Cortex of kidney (tissue), 1 donor: ENCODE data around the gene PNRC2.
"Not testable (repeated sequence)": the region's sequence is repeated elsewhere in the genome, so short reads cannot be mapped to it uniquely, and the experiment has no call there.

Experiments
- DNase-seq: peaks from one replicate; lab custom pipeline; 2025; lab: John Stamatoyannopoulos, UW

The PNRC2 gene

GRCh38 chr1:23953020-23953419 lies 6.6 kb upstream of the PNRC2 start:
- DNase-seq, result no peak

GRCh38 chr1:23957096-23957495 lies 2.5 kb upstream of the PNRC2 start:
- no peak for DNase-seq

- DNase-seq, result not testable (repeated sequence)
These were observed 1.4 kb upstream of the PNRC2 start for GRCh38 chr1:23958040-23958809.

DNA sequence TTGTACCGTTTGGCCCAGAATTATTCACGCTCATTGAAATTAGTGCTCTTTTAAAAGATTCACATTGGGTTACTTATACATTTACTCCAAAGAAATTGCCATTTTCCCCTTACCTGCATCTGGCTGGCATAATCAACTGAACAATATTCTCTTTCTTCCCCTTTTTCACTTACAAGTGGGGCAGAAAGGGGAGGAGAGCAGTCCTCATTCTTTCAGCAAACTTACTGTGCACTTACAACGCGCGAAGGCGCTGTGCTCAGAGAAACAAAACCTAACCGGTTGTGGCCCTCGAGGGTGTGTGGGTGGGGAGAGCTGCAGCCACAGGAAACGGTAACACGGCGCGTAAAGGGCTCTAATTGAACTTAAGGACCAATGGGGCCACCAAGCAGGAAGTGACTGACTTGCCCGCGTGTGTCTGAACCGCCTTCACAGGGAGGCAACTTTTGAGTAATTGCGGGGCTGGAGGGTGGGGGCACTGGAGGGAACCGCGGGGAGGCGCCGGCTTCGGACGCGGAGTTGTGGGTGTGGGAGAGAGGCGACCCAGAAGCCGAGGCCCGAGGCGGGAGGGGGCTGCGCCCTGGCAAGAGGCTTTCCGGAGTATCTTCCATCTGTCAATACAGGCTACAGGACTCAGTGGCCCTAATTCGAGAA lies 693 bp upstream of the PNRC2 start:
- DNase-seq, result no peak

- DNase-seq, result no peak
These were observed 828 bp downstream of the PNRC2 start for GRCh38 chr1:23960291-23961020.

DNA sequence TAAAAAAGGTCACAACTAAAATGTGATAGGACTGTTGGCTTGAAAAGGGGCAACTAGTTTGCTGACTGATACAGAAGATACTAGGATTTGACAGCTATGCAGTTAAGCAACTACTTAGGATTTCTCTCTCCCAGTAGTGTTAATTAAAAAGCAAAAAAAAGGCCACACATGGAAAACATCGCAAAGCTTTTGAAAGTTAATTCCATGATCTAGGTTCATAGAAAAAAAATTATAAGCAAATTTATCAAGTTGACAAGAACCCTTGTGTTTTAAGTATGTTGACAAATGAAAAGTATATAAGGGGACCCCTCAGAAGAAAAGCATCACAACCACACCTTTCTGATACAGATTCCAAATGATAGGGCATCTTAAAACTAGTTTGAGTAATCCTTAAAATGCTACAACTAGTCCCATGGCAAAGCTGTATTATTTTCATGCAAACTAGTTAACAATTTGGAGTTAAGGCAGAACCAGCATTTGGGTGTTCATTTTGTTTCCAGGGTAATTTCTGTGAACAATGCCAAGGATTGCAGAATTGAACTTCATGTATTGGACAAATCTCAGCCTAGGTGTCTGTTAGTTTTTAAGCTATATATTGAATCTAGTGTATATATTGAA lies 4.1 kb downstream of the PNRC2 start:
- DNase-seq, result no peak

- DNase-seq, result no peak
These were observed 4.6 kb downstream of the PNRC2 start for GRCh38 chr1:23964235-23964668.

DNA sequence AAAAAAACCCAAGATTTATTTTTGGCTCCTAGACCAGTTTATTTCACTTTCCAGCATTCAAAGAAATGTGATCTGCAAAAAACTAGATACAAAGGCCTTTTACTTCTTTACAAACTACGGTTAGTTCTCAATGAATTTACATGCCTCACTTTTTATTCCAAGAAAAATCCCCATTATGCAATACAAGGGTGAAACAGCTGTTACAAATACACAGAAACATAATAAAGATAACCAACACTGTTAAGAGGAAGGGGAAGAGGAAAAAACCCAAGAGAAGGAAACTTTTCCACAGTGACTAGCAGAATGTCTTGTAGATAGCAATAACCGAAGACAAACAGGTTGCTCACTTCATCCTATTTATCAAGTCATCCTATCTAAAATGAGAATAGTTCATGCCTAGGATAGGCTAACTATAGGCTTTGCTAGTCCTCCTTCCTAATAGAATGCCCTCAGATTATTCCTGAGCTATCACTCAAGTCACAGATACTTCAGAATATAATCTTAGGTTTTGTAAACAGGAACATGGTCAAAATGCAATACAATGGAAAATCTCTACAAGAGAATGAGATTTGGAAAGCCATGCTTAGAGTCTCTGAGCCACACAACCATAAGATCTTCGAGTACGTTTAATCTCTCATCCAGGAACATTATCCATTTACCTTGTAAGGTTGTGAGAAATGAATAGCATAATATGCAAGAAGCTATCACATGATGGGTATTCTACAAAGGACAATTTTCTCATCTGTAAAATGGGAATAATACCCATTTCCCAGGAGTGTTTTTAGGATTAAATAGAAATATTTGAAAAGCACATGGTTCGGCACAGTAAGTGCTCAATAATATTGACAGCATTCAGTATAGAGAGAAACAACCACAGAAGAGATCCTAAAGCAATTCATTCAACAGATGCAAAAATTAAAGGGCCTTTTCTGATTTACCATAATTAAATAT lies 5.4 kb downstream of the PNRC2 start:
- DNase-seq, result no peak

GRCh38 chr1:23966973-23967493 lies 7.4 kb downstream of the PNRC2 start:
- no peak for DNase-seq

DNA sequence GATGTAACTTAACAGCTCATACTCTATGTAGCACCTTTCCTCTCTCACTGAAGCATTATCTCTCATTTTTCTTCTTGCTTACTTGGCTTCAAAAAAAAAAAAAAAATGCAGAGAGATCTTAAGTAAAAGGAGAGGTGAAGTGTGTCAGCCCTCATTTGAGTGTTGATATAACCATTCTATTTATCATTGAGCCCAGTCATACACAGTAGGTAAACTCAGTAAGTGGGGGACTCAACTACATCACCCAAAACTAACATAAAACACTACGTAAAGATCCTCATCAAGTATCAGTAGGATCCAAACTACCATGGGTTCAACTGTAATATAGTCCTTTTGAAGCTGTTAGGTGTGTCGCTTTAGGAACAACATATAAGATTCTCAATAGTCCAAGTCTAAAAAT lies 8.2 kb downstream of the PNRC2 start:
- DNase-seq, result no peak

- DNase-seq, result no peak
These were observed 17.7 kb downstream of the PNRC2 start for GRCh38 chr1:23977187-23977853.

GRCh38 chr1:23977854-23978191 lies 18.2 kb downstream of the PNRC2 start:
- no peak for DNase-seq

DNA sequence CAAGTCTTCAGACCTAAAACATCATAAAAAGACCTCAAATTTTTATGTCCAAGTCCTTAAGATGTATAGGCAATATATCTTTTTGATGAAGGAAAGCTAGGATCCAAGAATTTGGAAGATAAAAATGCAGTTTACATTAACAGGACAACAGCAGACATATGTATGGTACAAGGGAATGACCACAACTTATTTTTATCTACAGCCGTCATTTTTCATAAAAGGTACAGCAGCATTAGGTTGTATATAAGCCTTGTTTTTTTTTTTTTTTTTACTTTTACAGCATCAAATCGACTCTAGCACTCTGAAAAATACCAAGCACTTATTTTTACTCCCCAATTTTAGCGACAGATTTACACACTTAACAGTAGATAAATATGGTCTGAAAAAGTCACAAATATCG lies 19.2 kb downstream of the PNRC2 start:
- DNase-seq, result no peak

DNA sequence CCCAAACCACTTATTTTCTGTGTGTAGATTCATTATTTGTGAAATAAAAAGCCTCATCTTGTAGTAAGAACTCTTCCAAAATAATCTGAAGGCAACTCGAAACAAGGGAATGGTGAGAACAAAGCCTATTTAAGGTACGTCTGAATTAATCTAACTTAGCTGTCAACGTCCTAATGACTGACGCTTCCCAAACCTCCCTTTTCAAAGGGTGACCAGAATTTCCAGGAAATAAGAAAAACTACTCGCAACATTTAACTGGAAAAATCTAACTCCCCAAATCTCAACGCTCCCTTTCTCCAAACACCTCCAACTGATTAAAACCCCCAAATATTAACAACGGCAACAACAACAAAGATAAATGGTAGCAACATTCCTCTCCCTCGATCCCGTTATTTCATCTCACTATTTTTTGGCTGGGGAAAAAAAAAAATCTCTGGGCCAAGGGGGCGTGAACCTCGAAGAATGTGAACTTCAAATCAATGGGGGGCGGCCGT lies 19.8 kb downstream of the PNRC2 start:
- no peak for DNase-seq

- peak; percentile 90 for DNase-seq
These were observed 20.5 kb downstream of the PNRC2 start, which contains the start of gene SRSF10 for GRCh38 chr1:23979881-23980727. TSS of gene SRSF10 (minus strand) at chr1:23980327. CDS start at chr1:23980255, 72 bp downstream.

DNA sequence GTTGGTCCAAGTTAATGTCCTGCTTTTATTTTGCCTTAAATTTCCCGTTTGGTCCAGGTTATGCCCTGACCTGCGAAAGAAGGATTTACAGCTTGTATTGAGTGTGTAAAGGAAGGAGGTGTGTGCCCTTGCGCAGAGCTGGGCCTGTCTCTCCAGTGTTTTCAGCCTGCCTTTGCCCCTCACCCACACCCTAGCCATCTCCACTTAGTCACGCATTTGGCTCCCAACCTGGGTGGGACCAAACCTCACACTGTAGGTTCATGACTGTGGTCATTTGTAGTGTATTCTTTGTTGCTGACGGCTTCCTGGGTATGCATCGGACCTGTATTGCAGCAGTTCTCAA lies 21.1 kb downstream of the PNRC2 start:
- no peak for DNase-seq

GRCh38 chr1:23984417-23985186 lies 25.0 kb downstream of the PNRC2 start:
- DNase-seq, result no peak

DNA sequence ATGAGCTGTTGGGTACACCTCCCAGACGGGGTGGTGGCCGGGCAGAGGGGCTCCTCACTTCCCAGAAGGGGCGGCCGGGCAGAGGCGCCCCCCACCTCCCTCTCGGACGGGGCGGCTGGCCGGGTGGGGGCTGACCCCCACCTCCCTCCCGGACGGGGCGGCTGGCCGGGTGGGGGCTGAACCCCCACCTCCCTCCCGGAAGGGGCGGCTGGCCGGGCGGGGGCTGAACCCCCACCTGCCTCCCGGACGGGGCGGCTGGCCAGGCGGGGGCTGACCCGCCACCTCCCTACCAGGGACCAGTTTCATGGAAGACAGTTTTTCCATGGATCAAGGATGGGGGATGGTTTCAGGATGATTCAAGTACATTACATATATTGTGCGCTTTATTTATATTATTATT lies 27.4 kb downstream of the PNRC2 start:
- DNase-seq, result not testable (repeated sequence)

- no peak for DNase-seq
These were observed 29.6 kb downstream of the PNRC2 start for GRCh38 chr1:23989263-23989662.
